Sigmoid colon (tissue), 4 donors: ENCODE results near the gene JOSD2.
A peak's percentile ranks its signal among the peaks of the same experiment; 100 is the strongest.

Experiments used
- CTCF ChIP-seq, 4 experiments: fragments of 450-650 bp in 3 of 4; fragments of 200-600 bp in 1 of 4; IDR thresholded peaks; one replicate each; pipeline ENCODE4 v1.5.1; 2016 to 2019; ENCODE audit warnings: antibody characterized with exemption in 4 of 4, mild to moderate bottlenecking in 3 of 4, moderate library complexity in 2 of 4
- POLR2A ChIP-seq, 2 donors: fragments of 450-650 bp; IDR thresholded peaks; one replicate each; pipeline ENCODE4 v1.6.1; 2016; ENCODE audit warnings: antibody characterized with exemption in 2 of 2, mild to moderate bottlenecking in 2 of 2, moderate library complexity in 2 of 2
- POLR2AphosphoS5 ChIP-seq, 4 donors: sonication (generic); formaldehyde crosslinking; IDR thresholded peaks; one replicate each; pipeline ENCODE4 v1.6.1; 2017; ENCODE audit warnings: antibody characterized with exemption in 4 of 4

GRCh38 chr19:50486823-50487515, 24.0 kb downstream of the JOSD2 start:
- peak in 1 of 4 experiments; percentile 26 for TF ChIP-seq CTCF (IDR thresholded peaks at IDR 0.05)
- TF ChIP-seq POLR2A (IDR thresholded peaks at IDR 0.05): no peak
- no peak for TF ChIP-seq POLR2AphosphoS5 (IDR thresholded peaks at IDR 0.05)
